Activated CD4-positive, alpha-beta memory T cell treated with anti-CD3 and anti-CD28 coated beads, Interleukin-2, amount 10 ng/mL, durations not matched to agents 7 days and 5 days (primary cell): ENCODE data around the gene MALAT1. TPM values are rescaled to one million over a fixed set of nuclear protein-coding genes. Genes with fewer than 3 reads are reported as not detected.
A peak's percentile ranks its signal among the peaks of the same experiment; 100 is the strongest.
"Not testable (repeated sequence)": the region's sequence is repeated elsewhere in the genome, so short reads cannot be mapped to it uniquely, and the experiment has no call there.

Experiments
- CTCF ChIA-PET: fragments of 350-600 bp; sonication (Branson Sonifier 250); formaldehyde crosslinking; loops from one replicate; lab custom pipeline; 2021; ENCODE audit warnings: antibody characterized with exemption, inconsistent platforms; lab: Charles Lee
- POLR2A ChIA-PET: fragments of 350-600 bp; sonication (Branson Sonifier 250); formaldehyde crosslinking; loops from one replicate; lab custom pipeline; 2021; ENCODE audit warnings: antibody characterized with exemption; lab: Charles Lee
- DNase-seq: peaks from one replicate; pipeline ENCODE4 v3.0.0-alpha.2; 2020
- H3K27ac Mint-ChIP-seq: one replicate; pipeline ENCODE4 v1.8.0; 2021; ENCODE audit warnings: mild to moderate bottlenecking, mixed read lengths
- H3K27me3 Mint-ChIP-seq: one replicate; pipeline ENCODE4 v1.8.0; 2021; ENCODE audit warnings: mixed read lengths
- H3K36me3 Mint-ChIP-seq: one replicate; pipeline ENCODE4 v1.8.0; 2021; ENCODE audit warnings: low read depth, mixed read lengths
- H3K4me1 Mint-ChIP-seq: one replicate; pipeline ENCODE4 v1.8.0; 2021; ENCODE audit warnings: mixed read lengths
- H3K4me3 Mint-ChIP-seq: one replicate; pipeline ENCODE4 v1.8.0; 2021; ENCODE audit warnings: mild to moderate bottlenecking, mixed read lengths
- H3K9me3 Mint-ChIP-seq: one replicate; pipeline ENCODE4 v1.8.0; 2021; ENCODE audit warnings: mixed read lengths
- total RNA-seq, 2 experiments: library from RNA; stranded (reverse); gene quantifications; one replicate each; pipeline ENCODE4 v1.2.3, GENCODE V29; 2021

The MALAT1 gene
- 1,000 to 10,000 TPM; 7,674 to 7,759 TPM for total RNA-seq

- H3K4me3 Mint-ChIP-seq = no peak within 1 kb of the TSS
- POLR2A ChIA-PET = interaction anchor here (0.7 to 28.9 kb wide), 41 partner anchors 10 to 720 kb away, joined by 3 to 6840 read pairs (median 11); partner anchors contain the start of genes CAPN1, CCDC85B, CDCA5 and DPF2
- H3K36me3 Mint-ChIP-seq = no peaks in the 10 kb centered on the region
- DNase-seq = peak; percentile 96
- H3K27me3 Mint-ChIP-seq = no peaks in the 10 kb centered on the region
- H3K27ac Mint-ChIP-seq = no peak within 1 kb of the TSS
- H3K9me3 Mint-ChIP-seq = no peaks in the 10 kb centered on the region
- CTCF ChIA-PET = interaction anchor here (0.7 to 20.8 kb wide), 9 partner anchors 10 to 381 kb away, joined by 3 to 447 read pairs (median 5); partner anchors contain the start of genes FRMD8, MUS81, NEAT1 and SLC25A45
- peaks cover 27% of the 10 kb centered on the region for H3K4me1 Mint-ChIP-seq
Observed at GRCh38 chr11:65498977-65499712, at the start of gene MALAT1. Gene MALAT1 (plus strand): TSS chr11:65499045.

- POLR2A ChIA-PET, DNase-seq, H3K27ac Mint-ChIP-seq, H3K27me3 Mint-ChIP-seq, H3K4me3 Mint-ChIP-seq, H3K36me3 Mint-ChIP-seq, H3K9me3 Mint-ChIP-seq, CTCF ChIA-PET: not testable (repeated sequence)
- peaks cover 20% of the 10 kb centered on the region for H3K4me1 Mint-ChIP-seq
Observed at GRCh38 chr11:65451301-65451700, 47.5 kb upstream of the MALAT1 start.

- H3K27ac Mint-ChIP-seq, H3K36me3 Mint-ChIP-seq, H3K4me3 Mint-ChIP-seq, H3K27me3 Mint-ChIP-seq, H3K9me3 Mint-ChIP-seq, DNase-seq, CTCF ChIA-PET: not testable (repeated sequence)
- H3K4me1 Mint-ChIP-seq = peaks cover 25% of the 10 kb centered on the region
- POLR2A ChIA-PET = interaction anchor here (0.9 to 2.5 kb wide), 5 partner anchors 9 to 46 kb away, joined by 3 to 10 read pairs (median 3); partner anchors contain the start of gene MALAT1
Observed at GRCh38 chr11:65452259-65452658, 46.6 kb upstream of the MALAT1 start.

- Mint-ChIP-seq H3K27ac (no peak overlapping the region), H3K36me3 (peaks cover 4% of the 10 kb centered on the region), H3K4me3 (no peak overlapping the region), H3K9me3 (peaks cover 2% of the 10 kb centered on the region), H3K27me3 (no peaks in the 10 kb centered on the region), H3K4me1 (peaks cover 27% of the 10 kb centered on the region)
- DNase-seq = no peak
- ChIA-PET CTCF (no interaction called here), POLR2A (interaction anchor here (0.9 to 2.5 kb wide), 5 partner anchors 9 to 45 kb away, joined by 3 to 10 read pairs (median 3); partner anchors contain the start of gene MALAT1)
Observed at GRCh38 chr11:65452806-65453490, 45.9 kb upstream of the MALAT1 start.

- peak overlapping the region; percentile 91 for H3K4me3 Mint-ChIP-seq
- H3K27ac Mint-ChIP-seq = no peak overlapping the region
- H3K27me3 Mint-ChIP-seq = no peaks in the 10 kb centered on the region
- H3K4me1 Mint-ChIP-seq = peaks cover 29% of the 10 kb centered on the region
- H3K36me3 Mint-ChIP-seq = peaks cover 6% of the 10 kb centered on the region
- ChIA-PET CTCF (interaction anchor here (1.2 kb wide), 1 partner anchor 38 kb away, joined by 3 read pairs; no protein-coding TSS in a partner anchor), POLR2A (interaction anchor here (0.7 to 2.5 kb wide), 8 partner anchors 10 to 44 kb away, joined by 3 to 10 read pairs (median 3); partner anchors contain the start of gene MALAT1)
- peaks cover 1% of the 10 kb centered on the region for H3K9me3 Mint-ChIP-seq
- DNase-seq = no peak
Observed at GRCh38 chr11:65454311-65454695, 44.5 kb upstream of the MALAT1 start.

- DNase-seq = peak; percentile 88
- Mint-ChIP-seq H3K27ac (peak overlapping the region; percentile 80), H3K27me3 (no peaks in the 10 kb centered on the region), H3K36me3 (peaks cover 8% of the 10 kb centered on the region), H3K4me1 (peaks cover 32% of the 10 kb centered on the region), H3K9me3 (no peaks in the 10 kb centered on the region), H3K4me3 (peak overlapping the region; percentile 91)
- ChIA-PET POLR2A (interaction anchor here (0.7 to 2.5 kb wide), 10 partner anchors 9 to 54 kb away, joined by 3 to 9 read pairs (median 4); partner anchors contain the start of gene MALAT1), CTCF (interaction anchor here (1.2 kb wide), 1 partner anchor 39 kb away, joined by 3 read pairs; no protein-coding TSS in a partner anchor)
Observed at GRCh38 chr11:65454696-65455456, 44.0 kb upstream of the MALAT1 start.

GRCh38 chr11:65456418-65456817 is 42.4 kb upstream of the MALAT1 start:
- ChIA-PET CTCF (no interaction called here), POLR2A (interaction anchor here (1.2 kb wide), 1 partner anchor 52 kb away, joined by 4 read pairs; no protein-coding TSS in a partner anchor)
- peaks cover 1% of the 10 kb centered on the region for H3K27me3 Mint-ChIP-seq
- H3K4me1 Mint-ChIP-seq = peaks cover 34% of the 10 kb centered on the region
- H3K9me3 Mint-ChIP-seq = no peaks in the 10 kb centered on the region
- DNase-seq = no peak
- no peak overlapping the region for H3K27ac Mint-ChIP-seq
- peak overlapping the region; percentile 66 for H3K4me3 Mint-ChIP-seq
- peaks cover 8% of the 10 kb centered on the region for H3K36me3 Mint-ChIP-seq

- CTCF ChIA-PET = interaction anchor here (1.2 to 1.5 kb wide), 2 partner anchors 9 to 10 kb away, joined by 3 to 4 read pairs; no protein-coding TSS in a partner anchor
- no peak overlapping the region for H3K27ac Mint-ChIP-seq
Observed at GRCh38 chr11:65459552-65459951, 39.3 kb upstream of the MALAT1 start.

GRCh38 chr11:65465471-65465870 is 33.4 kb upstream of the MALAT1 start:
- H3K9me3 Mint-ChIP-seq, H3K27ac Mint-ChIP-seq, H3K36me3 Mint-ChIP-seq, DNase-seq, H3K4me3 Mint-ChIP-seq, H3K27me3 Mint-ChIP-seq: not testable (repeated sequence)
- peaks cover 12% of the 10 kb centered on the region for H3K4me1 Mint-ChIP-seq
- POLR2A ChIA-PET = interaction anchor here (1.4 to 18.9 kb wide), 7 partner anchors 12 to 43 kb away, joined by 4 to 670 read pairs (median 13); partner anchors contain the start of genes MALAT1 and NEAT1
- CTCF ChIA-PET = interaction anchor here (0.6 kb wide), 2 partner anchors 10 to 1172 kb away, joined by 3 read pairs; no protein-coding TSS in a partner anchor

More at GRCh38 chr11:65459552-65459951, 39.3 kb upstream of the MALAT1 start:
- H3K4me3 Mint-ChIP-seq = no peak overlapping the region
- DNase-seq = no peak
- H3K9me3 Mint-ChIP-seq = no peaks in the 10 kb centered on the region
- H3K4me1 Mint-ChIP-seq = peaks cover 28% of the 10 kb centered on the region
- POLR2A ChIA-PET = interaction anchor here (0.6 to 3.3 kb wide), 6 partner anchors 13 to 43 kb away, joined by 3 to 11 read pairs (median 4); partner anchors contain the start of gene MALAT1
- peaks cover 8% of the 10 kb centered on the region for H3K36me3 Mint-ChIP-seq
- H3K27me3 Mint-ChIP-seq = peaks cover 1% of the 10 kb centered on the region

- not testable (repeated sequence) for H3K27me3 Mint-ChIP-seq, H3K36me3 Mint-ChIP-seq, H3K27ac Mint-ChIP-seq, DNase-seq, H3K9me3 Mint-ChIP-seq, H3K4me3 Mint-ChIP-seq
- ChIA-PET POLR2A (interaction anchor here (2.5 to 18.9 kb wide), 3 partner anchors 32 to 45 kb away, joined by 14 to 670 read pairs (median 28); partner anchors contain the start of genes MALAT1 and NEAT1), CTCF (interaction anchor here (0.7 to 1.2 kb wide), 3 partner anchors 22 to 104 kb away, joined by 3 to 5 read pairs (median 3); no protein-coding TSS in a partner anchor)
- peaks cover 26% of the 10 kb centered on the region for H3K4me1 Mint-ChIP-seq
Observed at GRCh38 chr11:65467306-65467705, 31.5 kb upstream of the MALAT1 start.

- Mint-ChIP-seq H3K9me3 (no peaks in the 10 kb centered on the region), H3K4me3 (no peak overlapping the region), H3K4me1 (peaks cover 30% of the 10 kb centered on the region), H3K27ac (no peak overlapping the region), H3K36me3 (no peaks in the 10 kb centered on the region), H3K27me3 (no peaks in the 10 kb centered on the region)
- ChIA-PET CTCF (interaction anchor here (1.0 to 4.4 kb wide), 8 partner anchors 9 to 107 kb away, joined by 3 to 22 read pairs (median 5); no protein-coding TSS in a partner anchor), POLR2A (interaction anchor here (1.3 to 26.9 kb wide), 4 partner anchors 10 to 46 kb away, joined by 3 to 1583 read pairs (median 341); partner anchors contain the start of genes MALAT1 and NEAT1)
- DNase-seq = peak; percentile 78
Observed at GRCh38 chr11:65468874-65469333, 29.9 kb upstream of the MALAT1 start.
